Measurements from ENCODE around the gene YWHAG.

GRCh38 chr7:76383089-76383944, 24.5 kb upstream of the YWHAG start:
- TF ChIP-seq CTCF (conservative IDR thresholded peaks at IDR 0.05; ENCODE audit: low read length), result no peak
- no peak for TF ChIP-seq EZH2phosphoT487 (IDR thresholded peaks at IDR 0.05; ENCODE audit: borderline replicate concordance, low read depth, low read length)
